SK-N-SH (cell line): ENCODE results near the gene AAMDC. TPM values are rescaled to one million over a fixed set of nuclear protein-coding genes. Genes with fewer than 3 reads are reported as not detected.

Source experiments
- CTCF ChIA-PET: fragments of 300-600, 350-600 bp; formaldehyde crosslinking; extraction: SDS; loops from one replicate; lab custom pipeline; 2021; lab: Yijun Ruan, JAX
- POLR2A ChIA-PET: fragments of 350-600 bp; sonication (Branson Sonifier 250); formaldehyde crosslinking; extraction: SDS; loops from one replicate; lab custom pipeline; 2020; ENCODE audit warnings: antibody characterized with exemption, inconsistent platforms; lab: Yijun Ruan, JAX
- DNase-seq: peaks from one replicate; pipeline ENCODE4 v3.0.0; 2012
- H2AFZ ChIP-seq: fragments of 200-600 bp; sonication (generic); 2 replicates; pipeline ENCODE4 v1.8.1; 2016; ENCODE audit warnings: antibody characterized with exemption, mild to moderate bottlenecking, low read depth
- H3F3A ChIP-seq: fragments of 200-600 bp; sonication (generic); replicated peaks from 2 replicates; pipeline ENCODE3; 2016; ENCODE audit warnings: antibody characterized with exemption, mild to moderate bottlenecking; ENCODE audit not compliant: insufficient read depth
- H3K27ac ChIP-seq, 2 experiments: fragments of 200-500 bp in 1 of 2; fragments of 200-600 bp in 1 of 2; sonication (Bioruptor generic) in 1 of 2; sonication (generic), shearing (Covaris generic) in 1 of 2; 2 replicates each; pipeline versions ENCODE4 v1.5.1 to v1.6.1; 2014 to 2016; ENCODE audit warnings: low read depth in 2 of 2, inconsistent platforms in 1 of 2, low read length in 1 of 2, mild to moderate bottlenecking in 1 of 2, mixed read lengths in 1 of 2
- H3K27me3 ChIP-seq: fragments of 200-600 bp; sonication (generic), shearing (Covaris generic); 2 replicates; pipeline ENCODE4 v1.6.1; 2016; ENCODE audit warnings: mixed run types; ENCODE audit not compliant: insufficient read depth
- H3K36me3 ChIP-seq, 2 experiments: fragments of 200-500 bp in 1 of 2; fragments of 200-600 bp in 1 of 2; sonication (Bioruptor generic) in 1 of 2; sonication (generic) in 1 of 2; replicated peaks in 1 of 2; 2 replicates each; pipeline versions ENCODE3 to v1.5.1; 2014 to 2016; ENCODE audit warnings: low read length in 1 of 2, mild to moderate bottlenecking in 1 of 2; ENCODE audit not compliant: insufficient read depth in 2 of 2, control insufficient read depth in 1 of 2
- H3K4me1 ChIP-seq, 2 experiments: fragments of 200-500 bp in 1 of 2; fragments of 200-600 bp in 1 of 2; sonication (Bioruptor generic) in 1 of 2; sonication (generic), shearing (Covaris generic) in 1 of 2; 2 replicates each; pipeline versions ENCODE4 v1.5.1 to v1.6.1; 2014 to 2016; ENCODE audit warnings: low read depth in 1 of 2, low read length in 1 of 2, mixed run types in 1 of 2; ENCODE audit not compliant: insufficient read depth in 2 of 2, control insufficient read depth in 1 of 2
- H3K4me2 ChIP-seq: fragments of 200-600 bp; sonication (generic), shearing (Covaris generic); 2 replicates; pipeline ENCODE4 v1.6.1; 2017; ENCODE audit warnings: mixed run types
- H3K4me3 ChIP-seq, 2 experiments: fragments of 200-500 bp in 1 of 2; fragments of 200-600 bp in 1 of 2; sonication (Bioruptor generic) in 1 of 2; sonication (generic), shearing (Covaris generic) in 1 of 2; 2 replicates each; pipeline versions ENCODE4 v1.5.1 to v1.8.1; 2014 to 2016; ENCODE audit warnings: low read depth in 2 of 2, inconsistent platforms in 1 of 2, low read length in 1 of 2, mild to moderate bottlenecking in 1 of 2, mixed read lengths in 1 of 2, moderate library complexity in 1 of 2
- H3K79me2 ChIP-seq: fragments of 200-600 bp; sonication (generic); 2 replicates; pipeline ENCODE4 v1.8.1; 2017; ENCODE audit warnings: mild to moderate bottlenecking; ENCODE audit not compliant: insufficient read depth
- H3K9ac ChIP-seq: fragments of 200-600 bp; sonication (generic); 2 replicates; pipeline ENCODE4 v1.6.1; 2017; ENCODE audit warnings: mixed run types
- H3K9me2 ChIP-seq: fragments of 200-600 bp; sonication (generic); 2 replicates; pipeline ENCODE4 v1.6.1; 2017; ENCODE audit warnings: mixed run types
- H3K9me3 ChIP-seq: fragments of 200-600 bp; sonication (generic); 2 replicates; pipeline ENCODE4 v1.6.1; 2017; ENCODE audit warnings: mixed run types, mild to moderate bottlenecking, moderate library complexity
- H4K20me1 ChIP-seq: fragments of 200-600 bp; sonication (generic); 2 replicates; pipeline ENCODE4 v1.6.1; 2017; ENCODE audit warnings: mild to moderate bottlenecking, mixed run types; ENCODE audit not compliant: insufficient read depth
- CHD2 ChIP-seq: fragments of 150-350 bp; IDR thresholded peaks from 2 replicates; pipeline ENCODE4 v1.6.1; 2018; ENCODE audit warnings: low read length; ENCODE audit not compliant: partially characterized antibody
- ELF1 ChIP-seq: IDR thresholded peaks from 2 replicates; pipeline ENCODE4 v1.4.0; 2012
- EP300 ChIP-seq, 2 experiments: IDR thresholded peaks; 2 replicates each; pipeline versions ENCODE4 v1.4.0 to v1.6.1; 2012; ENCODE audit warnings: borderline replicate concordance in 1 of 2, low read depth in 1 of 2, low read length in 1 of 2
- EZH2phosphoT487 ChIP-seq: fragments of 200-600 bp; sonication (generic); IDR thresholded peaks from 2 replicates; pipeline ENCODE4 v1.6.1; 2017; ENCODE audit warnings: low read depth, mixed run types, mild to moderate bottlenecking, antibody characterized with exemption, moderate library complexity, borderline replicate concordance
- GABPA ChIP-seq: IDR thresholded peaks from 2 replicates; pipeline ENCODE4 v1.4.0; 2012; ENCODE audit warnings: low read depth, mild to moderate bottlenecking
- GATA2 ChIP-seq: sonication (generic); formaldehyde crosslinking; IDR thresholded peaks from 2 replicates; pipeline ENCODE4 v1.5.0; 2020; ENCODE audit warnings: mild to moderate bottlenecking, missing genetic modification reagents
- NFIC ChIP-seq: IDR thresholded peaks from 2 replicates; pipeline ENCODE4 v1.4.0; 2012; ENCODE audit warnings: borderline replicate concordance
- NRF1 ChIP-seq: IDR thresholded peaks from 2 replicates; pipeline ENCODE4 v1.6.1; 2012; ENCODE audit warnings: low read depth, mild to moderate bottlenecking, low read length
- POLR2AphosphoS5 ChIP-seq: IDR thresholded peaks from 2 replicates; pipeline ENCODE4 v1.6.1; 2012; ENCODE audit warnings: low read depth, low read length
- RXRA ChIP-seq: IDR thresholded peaks from 2 replicates; pipeline ENCODE4 v1.4.0; 2012; ENCODE audit warnings: low read depth, mild to moderate bottlenecking, borderline replicate concordance
- SIN3A ChIP-seq: IDR thresholded peaks from 2 replicates; pipeline ENCODE4 v1.6.1; 2012; ENCODE audit warnings: low read depth, mild to moderate bottlenecking, low read length, moderate library complexity, borderline replicate concordance
- WGBS: methylation state at CpG from one replicate; pipeline ENCODE4 v1.1.6; 2017; ENCODE audit warnings: low lambda C conversion rate; 5-methylcytosine and 5-hydroxymethylcytosine counted together
- polyA plus RNA-seq, 3 experiments: library from polyadenylated mRNA; depleted of rRNA; stranded (reverse); fragments of >200 nt; gene quantifications; 2 replicates each; pipeline ENCODE4 v1.2.3, GENCODE V29; 2012
- TF ChIP-seq, protein P1 (sequence below): IDR thresholded peaks from 2 replicates; pipeline ENCODE4; 2012
- TF ChIP-seq, protein P2 (sequence below): fragments of 200-600 bp; sonication (generic); IDR thresholded peaks from 2 replicates; pipeline ENCODE4 v1.6.1; 2017; ENCODE audit warnings: antibody characterized with exemption, mild to moderate bottlenecking, moderate library complexity
- TF ChIP-seq, protein P3 (sequence below): fragments of 150-350 bp; IDR thresholded peaks from 2 replicates; pipeline ENCODE4 v1.6.1; 2017; ENCODE audit warnings: antibody characterized with exemption, low read length, low read depth, borderline replicate concordance
- TF ChIP-seq, protein P4 (sequence below): IDR thresholded peaks from 2 replicates; pipeline ENCODE4 v1.4.0; 2012; ENCODE audit warnings: low read depth
- TF ChIP-seq, protein P5 (sequence below): fragments of 150-350 bp; IDR thresholded peaks from 2 replicates; pipeline ENCODE4 v1.6.1; 2016; ENCODE audit warnings: mild to moderate bottlenecking, low read depth, low read length

Gene AAMDC
- polyA plus RNA-seq, 1 of the 3 experiments (the other 2 are of a cell fraction), result 66.6 TPM

DNA sequence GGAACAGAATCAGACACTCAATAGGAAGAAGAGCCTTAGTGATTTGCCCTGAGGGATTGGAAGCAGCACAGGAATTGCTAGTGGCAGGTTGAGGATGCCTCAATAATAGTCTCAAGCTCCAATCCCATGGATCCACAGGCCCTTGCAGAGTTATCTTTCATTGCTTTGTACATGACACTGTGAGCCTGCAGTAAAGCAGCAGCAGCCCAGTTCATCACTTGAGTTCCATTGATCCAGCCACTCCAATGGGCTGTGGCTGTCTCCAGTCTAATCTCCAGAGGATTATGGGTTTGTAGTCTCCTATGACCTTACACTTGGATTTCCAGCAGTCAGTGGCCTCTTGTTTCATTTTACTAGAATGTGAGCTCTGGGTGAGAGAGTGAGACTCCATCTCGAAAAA lies 45.4 kb downstream of the AAMDC start (continued):
- TF ChIP-seq, protein P1, sequence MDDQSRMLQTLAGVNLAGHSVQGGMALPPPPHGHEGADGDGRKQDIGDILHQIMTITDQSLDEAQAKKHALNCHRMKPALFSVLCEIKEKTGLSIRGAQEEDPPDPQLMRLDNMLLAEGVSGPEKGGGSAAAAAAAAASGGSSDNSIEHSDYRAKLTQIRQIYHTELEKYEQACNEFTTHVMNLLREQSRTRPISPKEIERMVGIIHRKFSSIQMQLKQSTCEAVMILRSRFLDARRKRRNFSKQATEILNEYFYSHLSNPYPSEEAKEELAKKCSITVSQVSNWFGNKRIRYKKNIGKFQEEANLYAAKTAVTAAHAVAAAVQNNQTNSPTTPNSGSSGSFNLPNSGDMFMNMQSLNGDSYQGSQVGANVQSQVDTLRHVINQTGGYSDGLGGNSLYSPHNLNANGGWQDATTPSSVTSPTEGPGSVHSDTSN, result no peak
- TF ChIP-seq ELF1 (no peak), RXRA (no peak), GATA2 (CRISPR knock-in tag) (no peak), POLR2AphosphoS5 (no peak), NRF1 (no peak), EZH2phosphoT487 (no peak), SIN3A (no peak), EP300 (IDR thresholded peaks at IDR 0.05; ENCODE audit: borderline replicate concordance in 1 of 2, low read depth in 1 of 2, low read length in 1 of 2) (no peak)
- TF ChIP-seq, protein P2, sequence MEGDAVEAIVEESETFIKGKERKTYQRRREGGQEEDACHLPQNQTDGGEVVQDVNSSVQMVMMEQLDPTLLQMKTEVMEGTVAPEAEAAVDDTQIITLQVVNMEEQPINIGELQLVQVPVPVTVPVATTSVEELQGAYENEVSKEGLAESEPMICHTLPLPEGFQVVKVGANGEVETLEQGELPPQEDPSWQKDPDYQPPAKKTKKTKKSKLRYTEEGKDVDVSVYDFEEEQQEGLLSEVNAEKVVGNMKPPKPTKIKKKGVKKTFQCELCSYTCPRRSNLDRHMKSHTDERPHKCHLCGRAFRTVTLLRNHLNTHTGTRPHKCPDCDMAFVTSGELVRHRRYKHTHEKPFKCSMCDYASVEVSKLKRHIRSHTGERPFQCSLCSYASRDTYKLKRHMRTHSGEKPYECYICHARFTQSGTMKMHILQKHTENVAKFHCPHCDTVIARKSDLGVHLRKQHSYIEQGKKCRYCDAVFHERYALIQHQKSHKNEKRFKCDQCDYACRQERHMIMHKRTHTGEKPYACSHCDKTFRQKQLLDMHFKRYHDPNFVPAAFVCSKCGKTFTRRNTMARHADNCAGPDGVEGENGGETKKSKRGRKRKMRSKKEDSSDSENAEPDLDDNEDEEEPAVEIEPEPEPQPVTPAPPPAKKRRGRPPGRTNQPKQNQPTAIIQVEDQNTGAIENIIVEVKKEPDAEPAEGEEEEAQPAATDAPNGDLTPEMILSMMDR, result no peak
- TF ChIP-seq, protein P3, sequence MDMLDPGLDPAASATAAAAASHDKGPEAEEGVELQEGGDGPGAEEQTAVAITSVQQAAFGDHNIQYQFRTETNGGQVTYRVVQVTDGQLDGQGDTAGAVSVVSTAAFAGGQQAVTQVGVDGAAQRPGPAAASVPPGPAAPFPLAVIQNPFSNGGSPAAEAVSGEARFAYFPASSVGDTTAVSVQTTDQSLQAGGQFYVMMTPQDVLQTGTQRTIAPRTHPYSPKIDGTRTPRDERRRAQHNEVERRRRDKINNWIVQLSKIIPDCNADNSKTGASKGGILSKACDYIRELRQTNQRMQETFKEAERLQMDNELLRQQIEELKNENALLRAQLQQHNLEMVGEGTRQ, result no peak
- TF ChIP-seq, protein P4, sequence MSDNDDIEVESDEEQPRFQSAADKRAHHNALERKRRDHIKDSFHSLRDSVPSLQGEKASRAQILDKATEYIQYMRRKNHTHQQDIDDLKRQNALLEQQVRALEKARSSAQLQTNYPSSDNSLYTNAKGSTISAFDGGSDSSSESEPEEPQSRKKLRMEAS, result no peak

DNA sequence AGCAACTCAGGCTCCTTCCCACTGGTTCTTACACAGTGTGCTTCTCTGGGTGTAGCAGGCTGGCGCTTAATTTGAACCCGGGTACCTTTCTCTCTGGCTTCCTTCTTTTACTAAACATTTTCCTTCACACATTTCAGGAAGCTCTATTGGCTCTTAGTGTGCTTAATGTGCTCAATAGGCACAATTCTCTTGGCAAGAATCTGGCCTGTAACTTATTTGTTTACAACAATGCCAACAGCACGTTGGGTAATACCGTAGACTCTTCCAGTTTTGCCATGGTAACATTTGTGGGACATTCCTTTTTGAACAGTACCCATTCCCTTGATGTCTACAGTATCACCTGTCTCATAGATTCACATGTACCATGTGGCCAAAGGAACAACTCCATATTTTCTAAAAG lies 47.8 kb downstream of the AAMDC start:
- no peak overlapping the region for H2AFZ ChIP-seq
- ChIA-PET POLR2A (no interaction called here), CTCF (no interaction called here)
- H3K9me3 ChIP-seq, result no peaks in the 10 kb centered on the region
- no peaks in the 10 kb centered on the region for H3K79me2 ChIP-seq
- peaks cover 12% of the 10 kb centered on the region for H3F3A ChIP-seq
- no peaks in the 10 kb centered on the region for H4K20me1 ChIP-seq
- no peak overlapping the region for H3K9ac ChIP-seq
- no peak for DNase-seq
- no peaks in the 10 kb centered on the region for H3K9me2 ChIP-seq
- H3K27ac ChIP-seq, result no peak overlapping the region
- H3K36me3 ChIP-seq, result peaks cover 29 to 35% of the 10 kb centered on the region in 2 experiments
- 97% methylated on average over 4 of the region's 4 CpGs for WGBS
- H3K4me3 ChIP-seq, result no peak overlapping the region
- H3K4me2 ChIP-seq, result no peak overlapping the region
- no peaks in the 10 kb centered on the region for H3K27me3 ChIP-seq
- peaks cover 9 to 13% of the 10 kb centered on the region in 2 experiments; a peak in 3 of 4 replicates for H3K4me1 ChIP-seq
- TF ChIP-seq, protein P4, result no peak
- no peak for TF ChIP-seq CHD2
- TF ChIP-seq SIN3A, result no peak
- no peak for TF ChIP-seq GABPA
- TF ChIP-seq, protein P5, sequence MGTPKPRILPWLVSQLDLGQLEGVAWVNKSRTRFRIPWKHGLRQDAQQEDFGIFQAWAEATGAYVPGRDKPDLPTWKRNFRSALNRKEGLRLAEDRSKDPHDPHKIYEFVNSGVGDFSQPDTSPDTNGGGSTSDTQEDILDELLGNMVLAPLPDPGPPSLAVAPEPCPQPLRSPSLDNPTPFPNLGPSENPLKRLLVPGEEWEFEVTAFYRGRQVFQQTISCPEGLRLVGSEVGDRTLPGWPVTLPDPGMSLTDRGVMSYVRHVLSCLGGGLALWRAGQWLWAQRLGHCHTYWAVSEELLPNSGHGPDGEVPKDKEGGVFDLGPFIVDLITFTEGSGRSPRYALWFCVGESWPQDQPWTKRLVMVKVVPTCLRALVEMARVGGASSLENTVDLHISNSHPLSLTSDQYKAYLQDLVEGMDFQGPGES, result no peak
- TF ChIP-seq, protein P3, result no peak
- TF ChIP-seq, protein P1, result no peak
- no peak for TF ChIP-seq NFIC
- TF ChIP-seq, protein P2, result no peak
